Testis (tissue), 3 donors: ENCODE data around the gene THAP11. TPM values are rescaled to one million over a fixed set of nuclear protein-coding genes. Genes with fewer than 3 reads are reported as not detected.
A peak's percentile ranks its signal among the peaks of the same experiment; 100 is the strongest.

Experiments
- DNase-seq: peaks from one replicate; pipeline ENCODE4 v3.0.0-alpha.2; 2019
- H3K27ac ChIP-seq, 2 donors: fragments of 200-600 bp; sonication (generic); one replicate each; pipeline ENCODE4 v1.5.1; 2019
- H3K27me3 ChIP-seq: fragments of 200-600 bp; sonication (generic); one replicate; pipeline ENCODE4 v1.5.1; 2019
- H3K36me3 ChIP-seq: fragments of 200-600 bp; sonication (generic); one replicate; pipeline ENCODE4 v1.5.1; 2017; ENCODE audit warnings: low read depth; ENCODE audit errors: missing control alignments
- H3K4me1 ChIP-seq: fragments of 200-600 bp; sonication (generic); one replicate; pipeline ENCODE4 v1.5.1; 2019
- H3K4me3 ChIP-seq, 2 donors: fragments of 200-600 bp; sonication (generic); one replicate each; pipeline ENCODE4 v1.5.1; 2017 to 2019
- H3K9me3 ChIP-seq: fragments of 200-600 bp; sonication (generic); one replicate; pipeline ENCODE4 v1.5.1; 2017
- CTCF ChIP-seq, 3 experiments: fragments of 450-650 bp in 2 of 3; fragments of 200-600 bp in 1 of 3; sonication (generic) in 1 of 3; IDR thresholded peaks; one replicate each; pipeline ENCODE4 v1.5.1; 2016 to 2019; ENCODE audit warnings: antibody characterized with exemption in 3 of 3, mild to moderate bottlenecking in 2 of 3, moderate library complexity in 1 of 3
- POLR2A ChIP-seq: fragments of 450-650 bp; IDR thresholded peaks from one replicate; pipeline ENCODE4 v1.6.1; 2017; ENCODE audit warnings: antibody characterized with exemption, mild to moderate bottlenecking, moderate library complexity
- WGBS, 2 donors: methylation state at CpG; one replicate each; pipeline ENCODE4 v1.1.5; 2018; 5-methylcytosine and 5-hydroxymethylcytosine counted together
- intact Hi-C: fragments of 100-400 bp; cut with DNase I; formaldehyde crosslinking; loops from one replicate; pipeline ENCODE4 v1.15.1; 2023; ENCODE audit warnings: low total_unique reads
- polyA plus RNA-seq: library from polyadenylated mRNA; stranded (reverse); fragments of 350-450 nt; fragmentation: Illumina TruSeq; extraction: RNeasy Lipid Tissue Mini Kit (QIAGEN cat#74804); gene quantifications from one replicate; pipeline ENCODE4 v1.2.3, GENCODE V29; 2014; ENCODE audit warnings: low read depth, low replicate concordance; ENCODE audit not compliant: insufficient read depth
- total RNA-seq, 2 donors: library from RNA; depleted of rRNA; stranded (reverse); fragments of >200 nt; gene quantifications; one replicate each; pipeline ENCODE4 v1.2.3, GENCODE V29; 2016

THAP11 gene
- total and polyA plus RNA-seq, 3 donors from 2014 or later = 24.0 to 59.7 (median 56.8) TPM

DNA sequence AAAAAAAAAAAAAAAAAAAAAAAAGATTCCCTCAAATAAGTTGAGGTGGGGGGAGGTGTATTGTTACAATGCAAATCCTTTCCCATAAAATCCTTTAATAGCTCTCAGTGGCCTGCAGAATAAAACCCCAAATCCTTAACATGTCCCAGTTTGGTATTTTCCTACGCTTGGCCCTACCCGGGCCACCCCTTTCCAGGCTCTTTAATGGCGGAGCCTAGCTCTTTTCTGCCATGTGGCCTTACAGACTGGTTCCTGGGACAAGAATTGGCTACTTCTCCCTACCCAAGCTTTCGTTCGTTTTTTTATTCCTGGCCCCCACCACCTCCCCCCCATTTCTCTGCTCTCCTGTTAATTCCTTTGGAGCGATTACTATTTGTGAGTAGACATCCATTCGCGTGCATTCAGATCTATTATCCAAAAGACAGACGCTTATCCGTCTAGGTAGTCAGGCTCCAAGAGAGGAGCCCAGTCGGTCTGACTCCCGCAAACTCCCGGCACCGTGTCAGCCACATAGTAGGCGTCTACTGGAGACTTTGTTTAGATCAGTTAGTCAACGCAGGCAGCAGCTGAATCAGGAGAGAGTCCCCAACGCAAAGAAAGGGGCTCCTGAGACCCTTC is 813 bp upstream of the THAP11 start:
- peak overlapping the region; percentile 87 to 96 for H3K4me3 ChIP-seq
- intact Hi-C loops = no loop called here
- peaks cover 26% of the 10 kb centered on the region for H3K4me1 ChIP-seq
- TF ChIP-seq CTCF (IDR thresholded peaks at IDR 0.05) = no peak
- TF ChIP-seq POLR2A = no peak
- H3K9me3 ChIP-seq = no peaks in the 10 kb centered on the region
- DNase-seq = no peak
- H3K27me3 ChIP-seq = no peaks in the 10 kb centered on the region
- peak overlapping the region; percentile 100 for H3K27ac ChIP-seq
- 36 to 44% methylated on average over 17 of the region's 17 CpGs for WGBS, 2 donors
- H3K36me3 ChIP-seq = no peaks in the 10 kb centered on the region

DNA sequence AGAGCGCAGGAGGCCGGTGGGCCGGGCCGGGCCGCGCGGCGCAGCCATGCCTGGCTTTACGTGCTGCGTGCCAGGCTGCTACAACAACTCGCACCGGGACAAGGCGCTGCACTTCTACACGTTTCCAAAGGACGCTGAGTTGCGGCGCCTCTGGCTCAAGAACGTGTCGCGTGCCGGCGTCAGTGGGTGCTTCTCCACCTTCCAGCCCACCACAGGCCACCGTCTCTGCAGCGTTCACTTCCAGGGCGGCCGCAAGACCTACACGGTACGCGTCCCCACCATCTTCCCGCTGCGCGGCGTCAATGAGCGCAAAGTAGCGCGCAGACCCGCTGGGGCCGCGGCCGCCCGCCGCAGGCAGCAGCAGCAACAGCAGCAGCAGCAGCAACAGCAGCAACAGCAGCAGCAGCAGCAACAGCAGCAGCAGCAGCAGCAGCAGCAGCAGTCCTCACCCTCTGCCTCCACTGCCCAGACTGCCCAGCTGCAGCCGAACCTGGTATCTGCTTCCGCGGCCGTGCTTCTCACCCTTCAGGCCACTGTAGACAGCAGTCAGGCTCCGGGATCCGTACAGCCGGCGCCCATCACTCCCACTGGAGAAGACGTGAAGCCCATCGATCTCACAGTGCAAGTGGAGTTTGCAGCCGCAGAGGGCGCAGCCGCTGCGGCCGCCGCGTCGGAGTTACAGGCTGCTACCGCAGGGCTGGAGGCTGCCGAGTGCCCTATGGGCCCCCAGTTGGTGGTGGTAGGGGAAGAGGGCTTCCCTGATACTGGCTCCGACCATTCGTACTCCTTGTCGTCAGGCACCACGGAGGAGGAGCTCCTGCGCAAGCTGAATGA is 606 bp downstream of the THAP11 start:
- Histone ChIP-seq H3K4me1 (peaks cover 26% of the 10 kb centered on the region), H3K4me3 (peak overlapping the region; percentile 87 to 96), H3K9me3 (no peaks in the 10 kb centered on the region), H3K27me3 (no peaks in the 10 kb centered on the region), H3K36me3 (no peaks in the 10 kb centered on the region), H3K27ac (peak overlapping the region; percentile 52 to 100)
- 0% methylated on average over 3 to 59 of the region's 67 CpGs for WGBS, 2 donors
- DNase-seq = peak; percentile 62
- intact Hi-C loops = no loop called here
- TF ChIP-seq CTCF (IDR thresholded peaks at IDR 0.05) = no peak
- TF ChIP-seq POLR2A = no peak

GRCh38 chr16:67843343-67843765 is 1.2 kb downstream of the THAP11 start:
- no peak for TF ChIP-seq POLR2A
- no peak for TF ChIP-seq CTCF (IDR thresholded peaks at IDR 0.05)
- WGBS, 2 donors = 2 to 5% methylated on average over 8 to 11 of the region's 11 CpGs
- intact Hi-C loops = no loop called here

GRCh38 chr16:67844497-67844896 is 2.4 kb downstream of the THAP11 start:
- H3K36me3 ChIP-seq = no peaks in the 10 kb centered on the region
- H3K9me3 ChIP-seq = no peaks in the 10 kb centered on the region
- DNase-seq = no peak
- no peaks in the 10 kb centered on the region for H3K27me3 ChIP-seq
- no peak for TF ChIP-seq POLR2A
- no peak for TF ChIP-seq CTCF (IDR thresholded peaks at IDR 0.05)
- peak overlapping the region in 1 of 2 donors; percentile 100 for H3K27ac ChIP-seq
- intact Hi-C loops = no loop called here
- peaks cover 44% of the 10 kb centered on the region for H3K4me1 ChIP-seq
- 61 to 67% methylated on average over 4 of the region's 4 CpGs for WGBS, 2 donors
- H3K4me3 ChIP-seq = no peak overlapping the region

More at GRCh38 chr16:67843343-67843765, 1.2 kb downstream of the THAP11 start:
- H3K27me3 ChIP-seq = no peaks in the 10 kb centered on the region
- no peaks in the 10 kb centered on the region for H3K36me3 ChIP-seq
- no peaks in the 10 kb centered on the region for H3K9me3 ChIP-seq
- peaks cover 33% of the 10 kb centered on the region for H3K4me1 ChIP-seq
- H3K27ac ChIP-seq = peak overlapping the region; percentile 37 to 100
- peak overlapping the region; percentile 87 to 96 for H3K4me3 ChIP-seq
- DNase-seq = no peak
